GM10266 (cell line): ENCODE measurements around the gene BRD2.

ENCODE experiments used
- DNase-seq: peaks from one replicate; pipeline ENCODE4 v3.0.0; 2012; ENCODE audit errors: extremely low spot score
- TF ChIP-seq, protein P1 (sequence below): IDR thresholded peaks from 2 replicates; pipeline ENCODE4 v1.5.1; 2012; ENCODE audit warnings: mild to moderate bottlenecking, low read depth; ENCODE audit not compliant: control insufficient read depth, insufficient read depth; ENCODE audit errors: missing control alignments

BRD2 gene

DNA sequence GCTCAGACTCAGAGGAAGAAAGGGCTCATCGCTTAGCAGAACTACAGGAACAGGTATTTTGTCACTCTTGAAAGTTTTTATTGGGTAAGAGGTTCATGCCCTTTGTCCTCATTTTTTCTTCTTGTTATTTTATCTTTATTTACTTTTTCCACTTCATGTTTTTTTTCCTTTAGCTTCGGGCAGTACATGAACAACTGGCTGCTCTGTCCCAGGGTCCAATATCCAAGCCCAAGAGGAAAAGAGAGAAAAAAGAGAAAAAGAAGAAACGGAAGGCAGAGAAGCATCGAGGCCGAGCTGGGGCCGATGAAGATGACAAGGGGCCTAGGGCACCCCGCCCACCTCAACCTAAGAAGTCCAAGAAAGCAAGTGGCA, 9.5 kb downstream of the BRD2 start:
- TF ChIP-seq, protein P1, sequence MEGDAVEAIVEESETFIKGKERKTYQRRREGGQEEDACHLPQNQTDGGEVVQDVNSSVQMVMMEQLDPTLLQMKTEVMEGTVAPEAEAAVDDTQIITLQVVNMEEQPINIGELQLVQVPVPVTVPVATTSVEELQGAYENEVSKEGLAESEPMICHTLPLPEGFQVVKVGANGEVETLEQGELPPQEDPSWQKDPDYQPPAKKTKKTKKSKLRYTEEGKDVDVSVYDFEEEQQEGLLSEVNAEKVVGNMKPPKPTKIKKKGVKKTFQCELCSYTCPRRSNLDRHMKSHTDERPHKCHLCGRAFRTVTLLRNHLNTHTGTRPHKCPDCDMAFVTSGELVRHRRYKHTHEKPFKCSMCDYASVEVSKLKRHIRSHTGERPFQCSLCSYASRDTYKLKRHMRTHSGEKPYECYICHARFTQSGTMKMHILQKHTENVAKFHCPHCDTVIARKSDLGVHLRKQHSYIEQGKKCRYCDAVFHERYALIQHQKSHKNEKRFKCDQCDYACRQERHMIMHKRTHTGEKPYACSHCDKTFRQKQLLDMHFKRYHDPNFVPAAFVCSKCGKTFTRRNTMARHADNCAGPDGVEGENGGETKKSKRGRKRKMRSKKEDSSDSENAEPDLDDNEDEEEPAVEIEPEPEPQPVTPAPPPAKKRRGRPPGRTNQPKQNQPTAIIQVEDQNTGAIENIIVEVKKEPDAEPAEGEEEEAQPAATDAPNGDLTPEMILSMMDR: no peak
- DNase-seq: no peak

DNA sequence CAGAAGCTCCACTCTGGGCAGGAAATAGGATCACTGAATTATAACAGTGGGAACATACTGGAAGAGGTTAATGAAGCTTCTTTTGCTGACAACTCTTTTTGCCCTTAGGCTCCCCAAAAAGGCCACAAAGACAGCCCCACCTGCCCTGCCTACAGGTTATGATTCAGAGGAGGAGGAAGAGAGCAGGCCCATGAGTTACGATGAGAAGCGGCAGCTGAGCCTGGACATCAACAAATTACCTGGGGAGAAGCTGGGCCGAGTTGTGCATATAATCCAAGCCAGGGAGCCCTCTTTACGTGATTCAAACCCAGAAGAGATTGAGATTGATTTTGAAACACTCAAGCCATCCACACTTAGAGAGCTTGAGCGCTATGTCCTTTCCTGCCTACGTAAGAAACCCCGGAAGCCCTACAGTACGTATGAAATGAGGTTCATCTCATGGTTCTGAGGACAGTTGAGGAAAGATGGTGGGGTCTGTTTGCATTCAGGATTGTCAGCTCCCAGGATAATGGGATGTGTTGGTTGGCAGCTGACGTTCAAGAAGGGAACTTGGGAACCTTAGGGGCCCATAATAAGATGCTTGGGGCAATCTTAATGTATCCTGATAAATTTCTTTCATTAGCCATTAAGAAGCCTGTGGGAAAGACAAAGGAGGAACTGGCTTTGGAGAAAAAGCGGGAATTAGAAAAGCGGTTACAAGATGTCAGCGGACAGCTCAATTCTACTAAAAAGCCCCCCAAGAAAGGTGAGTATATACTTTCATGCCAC, 11.5 kb downstream of the BRD2 start:
- DNase-seq: no peak
- TF ChIP-seq, protein P1: no peak

DNA sequence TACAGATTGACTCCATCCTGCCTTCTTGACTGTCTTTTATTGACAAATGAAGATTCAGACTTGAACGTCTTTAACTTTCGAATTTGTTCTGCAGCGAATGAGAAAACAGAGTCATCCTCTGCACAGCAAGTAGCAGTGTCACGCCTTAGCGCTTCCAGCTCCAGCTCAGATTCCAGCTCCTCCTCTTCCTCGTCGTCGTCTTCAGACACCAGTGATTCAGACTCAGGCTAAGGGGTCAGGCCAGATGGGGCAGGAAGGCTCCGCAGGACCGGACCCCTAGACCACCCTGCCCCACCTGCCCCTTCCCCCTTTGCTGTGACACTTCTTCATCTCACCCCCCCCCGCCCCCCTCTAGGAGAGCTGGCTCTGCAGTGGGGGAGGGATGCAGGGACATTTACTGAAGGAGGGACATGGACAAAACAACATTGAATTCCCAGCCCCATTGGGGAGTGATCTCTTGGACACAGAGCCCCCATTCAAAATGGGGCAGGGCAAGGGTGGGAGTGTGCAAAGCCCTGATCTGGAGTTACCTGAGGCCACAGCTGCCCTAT, 12.2 kb downstream of the BRD2 start:
- TF ChIP-seq, protein P1: no peak
- DNase-seq: no peak

DNA sequence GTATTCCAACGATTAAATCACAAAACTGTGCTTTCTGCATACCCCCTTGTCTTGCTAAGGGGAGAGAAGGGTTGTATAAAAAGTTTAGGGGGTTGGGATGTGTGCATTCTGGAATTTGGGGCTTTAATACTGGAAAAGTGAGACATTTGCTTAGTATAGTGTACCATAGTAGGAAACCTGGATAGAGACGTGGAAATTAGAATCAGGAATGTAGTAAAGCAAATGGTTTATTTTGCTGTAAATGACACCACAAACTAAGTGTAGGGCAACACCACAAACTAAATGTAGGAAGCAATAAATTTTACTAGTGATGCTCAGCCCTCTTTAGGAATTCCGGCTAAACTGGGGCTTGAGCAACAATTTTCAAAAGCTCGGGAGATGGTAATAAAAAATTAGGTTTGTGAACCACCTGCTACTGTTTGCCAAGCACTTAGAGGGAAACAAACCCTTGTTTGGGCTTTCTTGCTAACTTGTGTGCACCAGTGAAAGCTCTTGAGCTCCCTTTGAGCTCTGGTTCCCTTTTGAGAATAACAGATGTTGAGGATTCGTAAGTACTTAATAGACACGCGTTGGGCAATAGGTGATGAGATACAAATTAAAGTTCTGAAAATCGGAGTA, 13.8 kb downstream of the BRD2 start:
- no peak for DNase-seq
- TF ChIP-seq, protein P1: no peak

DNA sequence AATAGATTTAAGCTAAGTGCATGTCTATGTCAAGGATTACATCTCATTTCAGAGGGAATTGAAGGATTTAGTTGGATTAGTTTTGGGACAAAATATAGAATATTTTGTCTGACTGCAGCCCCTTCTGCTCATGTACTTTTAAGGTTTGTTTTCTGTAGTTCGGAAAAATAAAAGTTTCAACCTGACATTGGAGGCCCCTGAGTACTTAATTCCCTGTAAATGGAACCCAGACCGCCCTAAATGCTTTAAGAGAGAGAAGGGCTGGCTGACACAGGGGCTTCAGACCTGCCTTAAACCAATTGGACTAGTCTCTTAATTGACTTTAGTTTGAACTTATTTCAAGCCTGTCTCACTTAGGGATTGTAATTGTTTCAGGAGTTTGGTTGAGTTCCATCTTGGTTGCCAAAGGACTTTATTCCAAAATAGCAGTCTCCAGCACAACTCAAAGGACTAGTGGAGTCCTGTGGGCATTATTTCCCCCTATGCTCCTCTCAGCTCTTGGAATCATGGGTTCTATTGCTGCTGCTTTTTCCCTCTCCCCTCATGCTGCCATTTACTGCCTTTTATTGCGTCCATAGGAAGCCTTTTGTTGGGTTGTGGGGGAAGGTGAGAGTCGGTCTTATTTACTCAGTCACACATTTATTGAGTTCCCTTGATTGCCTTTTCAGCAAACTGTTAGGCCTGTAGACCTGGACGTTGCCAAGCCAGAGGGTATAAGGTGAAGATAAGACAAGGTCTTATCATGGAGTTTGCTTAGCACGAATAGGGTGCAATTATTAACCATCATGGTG, 14.5 kb downstream of the BRD2 start:
- DNase-seq: no peak
- TF ChIP-seq, protein P1: no peak

DNA sequence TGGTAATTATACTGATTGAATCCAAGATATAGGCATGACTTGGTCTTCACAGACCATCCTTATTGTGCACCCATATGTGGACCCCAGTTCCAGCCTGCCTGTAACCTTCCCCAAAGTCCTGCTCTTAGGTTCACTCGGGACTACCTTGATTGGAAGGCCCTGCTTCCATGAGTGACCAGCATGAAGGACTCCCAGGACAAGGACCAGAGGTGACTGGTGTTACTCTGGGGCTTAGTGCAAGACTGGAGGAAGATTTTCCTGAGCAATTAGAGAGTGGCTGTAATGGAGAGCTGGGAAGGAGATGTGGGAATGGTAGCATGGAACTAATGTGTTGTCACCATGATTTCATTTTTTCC, 15.1 kb downstream of the BRD2 start:
- no peak for DNase-seq
- TF ChIP-seq, protein P1: no peak
